Measurements from ENCODE around the gene ANKLE1. TPM values are rescaled to one million over a fixed set of nuclear protein-coding genes. Genes with fewer than 3 reads are reported as not detected.
A peak's percentile ranks its signal among the peaks of the same experiment; 100 is the strongest.

ANKLE1 gene, protein sequence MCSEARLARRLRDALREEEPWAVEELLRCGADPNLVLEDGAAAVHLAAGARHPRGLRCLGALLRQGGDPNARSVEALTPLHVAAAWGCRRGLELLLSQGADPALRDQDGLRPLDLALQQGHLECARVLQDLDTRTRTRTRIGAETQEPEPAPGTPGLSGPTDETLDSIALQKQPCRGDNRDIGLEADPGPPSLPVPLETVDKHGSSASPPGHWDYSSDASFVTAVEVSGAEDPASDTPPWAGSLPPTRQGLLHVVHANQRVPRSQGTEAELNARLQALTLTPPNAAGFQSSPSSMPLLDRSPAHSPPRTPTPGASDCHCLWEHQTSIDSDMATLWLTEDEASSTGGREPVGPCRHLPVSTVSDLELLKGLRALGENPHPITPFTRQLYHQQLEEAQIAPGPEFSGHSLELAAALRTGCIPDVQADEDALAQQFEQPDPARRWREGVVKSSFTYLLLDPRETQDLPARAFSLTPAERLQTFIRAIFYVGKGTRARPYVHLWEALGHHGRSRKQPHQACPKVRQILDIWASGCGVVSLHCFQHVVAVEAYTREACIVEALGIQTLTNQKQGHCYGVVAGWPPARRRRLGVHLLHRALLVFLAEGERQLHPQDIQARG
- 2.2 and 2.6 TPM in 2 replicates for polyA plus RNA-seq (2012; rRNA removed)
- 0.88 and 1.9 TPM in 2 replicates for polyA plus RNA-seq (2012; cell fraction: cytosol; rRNA removed)
- polyA plus RNA-seq (2012; cell fraction: nucleus; rRNA removed) = 9.7 and 16.9 TPM in 2 replicates

DNA sequence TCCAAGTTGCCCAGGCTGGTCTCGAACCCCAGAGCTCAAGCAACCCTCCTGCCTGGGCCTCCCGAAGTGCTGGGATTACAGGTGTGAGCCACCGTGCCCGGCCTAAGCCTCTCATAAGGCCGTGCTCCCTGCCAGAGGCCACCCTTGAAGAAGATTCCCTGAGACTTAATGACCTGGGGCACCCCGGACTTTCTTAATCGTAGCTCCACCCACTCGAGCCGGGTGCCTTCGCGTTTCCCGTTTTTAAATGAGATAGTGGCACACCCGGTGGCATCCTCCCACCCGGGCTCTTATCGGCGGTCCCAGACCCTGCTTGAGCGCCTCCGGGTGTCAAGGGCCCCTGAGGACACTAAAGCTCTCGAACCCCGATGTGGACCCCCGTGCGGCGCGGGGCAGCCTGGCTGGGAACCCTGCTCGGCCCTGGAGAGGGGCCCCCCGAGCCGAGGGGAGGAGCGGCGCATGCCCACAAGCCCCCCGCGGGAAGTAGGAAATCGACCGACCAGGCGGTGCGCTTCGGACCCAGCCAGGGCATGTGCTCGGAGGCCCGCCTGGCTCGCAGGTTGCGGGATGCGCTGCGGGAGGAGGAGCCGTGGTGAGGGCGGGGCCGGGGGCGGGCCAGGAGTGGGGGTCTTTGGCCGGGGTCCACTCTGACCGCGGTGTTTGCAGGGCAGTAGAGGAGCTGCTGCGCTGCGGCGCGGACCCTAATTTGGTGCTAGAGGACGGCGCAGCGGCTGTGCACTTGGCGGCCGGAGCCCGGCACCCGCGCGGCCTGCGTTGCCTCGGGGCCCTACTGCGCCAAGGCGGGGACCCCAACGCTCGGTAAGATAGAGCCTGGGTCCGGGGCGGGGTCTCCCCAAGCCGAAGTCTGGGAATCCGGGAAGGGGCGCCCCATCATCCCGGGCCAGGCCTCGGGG, at the start of gene ANKLE1:
ANKLE1 (plus strand) TSS at position 511 of the 914 bp plus-strand sequence; CDS start at position 531, 20 bp downstream.
- TF ChIP-seq NRF1 (IDR thresholded peaks at IDR 0.05; ENCODE audit: low read depth, low read length) = peak; percentile 61
- TF ChIP-seq EZH2phosphoT487 (IDR thresholded peaks at IDR 0.05; ENCODE audit: borderline replicate concordance, low read depth) = no peak
- no peak for TF ChIP-seq CHD2 (IDR thresholded peaks at IDR 0.05; ENCODE audit: low read length, partially characterized antibody)
- no peak for TF ChIP-seq SMC3 (IDR thresholded peaks at IDR 0.05; ENCODE audit: low read depth, low read length)
- no peak for TF ChIP-seq TAF1 (IDR thresholded peaks at IDR 0.05; ENCODE audit: borderline replicate concordance, low read depth, low read length)
- TF ChIP-seq FOXJ3 (CRISPR knock-in tag; IDR thresholded peaks at IDR 0.05) = no peak
- no peak for TF ChIP-seq RCOR1 (IDR thresholded peaks at IDR 0.05; ENCODE audit: low read length)
- no peak for TF ChIP-seq NFIC (IDR thresholded peaks at IDR 0.05; ENCODE audit: borderline replicate concordance)
- TF ChIP-seq SIN3A (IDR thresholded peaks at IDR 0.05; ENCODE audit: borderline replicate concordance, low read depth, low read length) = 0 out of 2 replicates have a peak, but pooled peaks have one; percentile 29
- no peak for TF ChIP-seq JUND (IDR thresholded peaks at IDR 0.05)
- TF ChIP-seq, protein P1, sequence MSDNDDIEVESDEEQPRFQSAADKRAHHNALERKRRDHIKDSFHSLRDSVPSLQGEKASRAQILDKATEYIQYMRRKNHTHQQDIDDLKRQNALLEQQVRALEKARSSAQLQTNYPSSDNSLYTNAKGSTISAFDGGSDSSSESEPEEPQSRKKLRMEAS (IDR thresholded peaks at IDR 0.05; ENCODE audit: low read depth) = peak; percentile 97
- TF ChIP-seq, protein P2, sequence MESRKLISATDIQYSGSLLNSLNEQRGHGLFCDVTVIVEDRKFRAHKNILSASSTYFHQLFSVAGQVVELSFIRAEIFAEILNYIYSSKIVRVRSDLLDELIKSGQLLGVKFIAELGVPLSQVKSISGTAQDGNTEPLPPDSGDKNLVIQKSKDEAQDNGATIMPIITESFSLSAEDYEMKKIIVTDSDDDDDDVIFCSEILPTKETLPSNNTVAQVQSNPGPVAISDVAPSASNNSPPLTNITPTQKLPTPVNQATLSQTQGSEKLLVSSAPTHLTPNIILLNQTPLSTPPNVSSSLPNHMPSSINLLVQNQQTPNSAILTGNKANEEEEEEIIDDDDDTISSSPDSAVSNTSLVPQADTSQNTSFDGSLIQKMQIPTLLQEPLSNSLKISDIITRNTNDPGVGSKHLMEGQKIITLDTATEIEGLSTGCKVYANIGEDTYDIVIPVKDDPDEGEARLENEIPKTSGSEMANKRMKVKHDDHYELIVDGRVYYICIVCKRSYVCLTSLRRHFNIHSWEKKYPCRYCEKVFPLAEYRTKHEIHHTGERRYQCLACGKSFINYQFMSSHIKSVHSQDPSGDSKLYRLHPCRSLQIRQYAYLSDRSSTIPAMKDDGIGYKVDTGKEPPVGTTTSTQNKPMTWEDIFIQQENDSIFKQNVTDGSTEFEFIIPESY (IDR thresholded peaks at IDR 0.05; ENCODE audit: borderline replicate concordance, low read depth) = no peak
- TF ChIP-seq MXI1 (IDR thresholded peaks at IDR 0.05; ENCODE audit: low read depth, low read length) = peak; percentile 96
- TF ChIP-seq EP300 (IDR thresholded peaks at IDR 0.05; ENCODE audit: borderline replicate concordance in 1 of 2, low read depth in 1 of 2, low read length in 1 of 2) = no peak
- no peak for TF ChIP-seq FOSL2 (IDR thresholded peaks at IDR 0.05; ENCODE audit: borderline replicate concordance, low read depth)
- TF ChIP-seq MEF2A (IDR thresholded peaks at IDR 0.05; ENCODE audit: borderline replicate concordance, low read depth) = no peak
- no peak for TF ChIP-seq POLR2AphosphoS5 (IDR thresholded peaks at IDR 0.05; ENCODE audit: low read depth, low read length)
- TF ChIP-seq USF2 (IDR thresholded peaks at IDR 0.05; ENCODE audit: borderline replicate concordance, low read depth, low read length) = no peak
- TF ChIP-seq RFX5 (IDR thresholded peaks at IDR 0.05; ENCODE audit: low read length) = no peak
- H3K4me2 ChIP-seq = peak within 1 kb of the TSS; percentile 93
- no peak within 1 kb of the TSS for H3K9ac ChIP-seq
- H3K4me3 ChIP-seq (ENCODE audit: low read depth in 2 of 2, low read length in 1 of 2) = peak within 1 kb of the TSS; percentile 36 to 62
- peak; percentile 95 for DNase-seq
- peak within 1 kb of the TSS in 1 of 2 experiments; percentile 17; a peak in 1 of 4 replicates for H3K27ac ChIP-seq (ENCODE audit: low read depth in 2 of 2, low read length in 1 of 2)
- H3K4me1 ChIP-seq (ENCODE audit: control insufficient read depth in 1 of 2, insufficient read depth in 2 of 2, low read depth in 1 of 2, low read length in 1 of 2) = peaks cover 0 to 2% of the 10 kb centered on the region in 2 experiments; a peak in 1 of 4 replicates
- H3K27me3 ChIP-seq (ENCODE audit: insufficient read depth) = no peaks in the 10 kb centered on the region
- peaks cover 0 to 3% of the 10 kb centered on the region in 2 experiments for H3K36me3 ChIP-seq (replicated peaks in 1 of 2; ENCODE audit: control insufficient read depth in 1 of 2, insufficient read depth in 2 of 2, low read length in 1 of 2)
- POLR2A ChIA-PET = interaction anchor here (0.6 to 3.5 kb wide), 6 partner anchors 11 to 67 kb away, joined by 3 to 16 read pairs (median 4); partner anchors contain the start of genes BABAM1 and USE1
- peak within 1 kb of the TSS; percentile 86 for H2AFZ ChIP-seq (ENCODE audit: low read depth)
- H3K79me2 ChIP-seq (ENCODE audit: insufficient read depth) = no peaks in the 10 kb centered on the region
- CTCF ChIA-PET = interaction anchor here (0.6 to 4.6 kb wide), 25 partner anchors 10 to 509 kb away, joined by 3 to 35 read pairs (median 5); partner anchors contain the start of genes MRPL34 and USE1
- H3K9me2 ChIP-seq = no peaks in the 10 kb centered on the region
- WGBS (ENCODE audit: low lambda C conversion rate) = 28% methylated on average over 32 of the region's 75 CpGs
- no peaks in the 10 kb centered on the region for H3K9me3 ChIP-seq
- peaks cover 19% of the 10 kb centered on the region for H3F3A ChIP-seq (replicated peaks; ENCODE audit: insufficient read depth)
- H4K20me1 ChIP-seq (ENCODE audit: insufficient read depth) = no peaks in the 10 kb centered on the region

All from SK-N-SH (cell line).